H1 (cell line): Measurements from ENCODE around the gene CDKN1A. TPM values are rescaled to one million over a fixed set of nuclear protein-coding genes. Genes with fewer than 3 reads are reported as not detected.

ENCODE experiments used
- CTCF ChIA-PET: fragments of 300-600 bp; sonication (Branson Sonifier 250); formaldehyde crosslinking; loops from one replicate; lab custom pipeline; 2021; ENCODE audit not compliant: partially characterized antibody; lab: Charles Lee
- POLR2A ChIA-PET: fragments of 300-600 bp; sonication (Branson Sonifier 250); formaldehyde crosslinking; loops from one replicate; lab custom pipeline; 2021; ENCODE audit warnings: inconsistent platforms; ENCODE audit not compliant: partially characterized antibody; lab: Charles Lee
- DNase-seq, 2 experiments: peaks; one replicate each; pipeline versions ENCODE4 v3.0.0 to v3.0.0-alpha.2; 2010 to 2022; ENCODE audit warnings: low spot score in 2 of 2, low read depth in 1 of 2, mixed read lengths in 1 of 2
- FAIRE-seq: peaks from 2 replicates; lab custom pipeline; 2011; peaks lifted over from hg19 to GRCh38; lab: Jason Lieb, UNC
- H2AFZ ChIP-seq: 2 replicates; pipeline ENCODE4 v1.8.1; 2012; ENCODE audit warnings: low read length, inconsistent platforms
- H2AK5ac ChIP-seq: 2 replicates; pipeline ENCODE4 v1.6.1; 2013; ENCODE audit warnings: low read depth, low read length
- H2BK120ac ChIP-seq: replicated peaks from 2 replicates; pipeline ENCODE3; 2013; ENCODE audit warnings: low read depth, low read length, inconsistent platforms
- H2BK12ac ChIP-seq: 2 replicates; pipeline ENCODE4 v1.6.1; 2013; ENCODE audit warnings: low read depth, low read length
- H2BK15ac ChIP-seq: 2 replicates; pipeline ENCODE4 v1.6.1; 2013; ENCODE audit warnings: low read length
- H2BK20ac ChIP-seq: 2 replicates; pipeline ENCODE4 v1.6.1; 2013; ENCODE audit warnings: low read length
- H2BK5ac ChIP-seq: 2 replicates; pipeline ENCODE4 v1.6.1; 2013; ENCODE audit warnings: low read depth, low read length
- H3K14ac ChIP-seq: 2 replicates; pipeline ENCODE4 v1.6.1; 2013; ENCODE audit warnings: inconsistent platforms; ENCODE audit not compliant: insufficient read length
- H3K18ac ChIP-seq: 2 replicates; pipeline ENCODE4 v1.6.1; 2013; ENCODE audit warnings: low read length; ENCODE audit errors: extremely low read depth
- H3K23ac ChIP-seq: 2 replicates; pipeline ENCODE4 v1.6.1; 2013; ENCODE audit warnings: inconsistent platforms; ENCODE audit not compliant: insufficient read length
- H3K23me2 ChIP-seq: 2 replicates; pipeline ENCODE4 v1.6.1; 2013; ENCODE audit warnings: low read depth, low read length
- H3K27ac ChIP-seq: 2 replicates; pipeline ENCODE4 v1.6.1; 2011; ENCODE audit warnings: low read depth, low read length, inconsistent platforms
- H3K27me3 ChIP-seq, 4 experiments: replicated peaks in 1 of 4; 1 replicate in 1 of 4; 2 replicates in 3 of 4; pipeline versions ENCODE4 v1.6.1 to v1.8.1; 2011 to 2013; ENCODE audit warnings: low read length in 3 of 4, mild to moderate bottlenecking in 3 of 4, inconsistent platforms in 2 of 4, mixed read lengths in 2 of 4, moderate library complexity in 1 of 4; ENCODE audit not compliant: control insufficient read depth in 3 of 4, insufficient read depth in 3 of 4; ENCODE audit errors: extremely low read depth in 1 of 4
- H3K36me3 ChIP-seq, 4 experiments: 2 replicates each; pipeline versions ENCODE4 v1.6.1 to v1.8.1; 2011 to 2013; ENCODE audit warnings: mild to moderate bottlenecking in 4 of 4, low read length in 3 of 4, moderate library complexity in 2 of 4, control low read depth in 1 of 4, inconsistent platforms in 1 of 4; ENCODE audit not compliant: insufficient read depth in 4 of 4, control insufficient read depth in 2 of 4
- H3K4ac ChIP-seq: replicated peaks from 2 replicates; pipeline ENCODE3; 2013; ENCODE audit warnings: low read length, low read depth, mixed read lengths, inconsistent platforms; ENCODE audit not compliant: insufficient read length
- H3K4me1 ChIP-seq, 4 experiments: replicated peaks in 1 of 4; 1 replicate in 1 of 4; 2 replicates in 3 of 4; pipeline versions ENCODE4 v1.6.1 to v1.8.1; 2011 to 2013; ENCODE audit warnings: low read length in 3 of 4, inconsistent platforms in 2 of 4, mixed read lengths in 1 of 4; ENCODE audit not compliant: insufficient read depth in 4 of 4, control insufficient read depth in 3 of 4
- H3K4me2 ChIP-seq, 2 experiments: 2 replicates each; pipeline versions ENCODE4 v1.6.1 to v1.8.1; 2011 to 2013; ENCODE audit warnings: low read depth in 2 of 2, low read length in 2 of 2, control low read depth in 1 of 2, inconsistent platforms in 1 of 2, mild to moderate bottlenecking in 1 of 2; ENCODE audit not compliant: insufficient read depth in 1 of 2
- H3K4me3 ChIP-seq, 4 experiments: fragments of 200-600, 300-600 bp in 1 of 4; sonication (generic), shearing (Covaris generic), sonication (Bioruptor Twin) in 1 of 4; 2 replicates each; pipeline versions ENCODE4 v1.5.1 to v1.8.1; 2011 to 2016; ENCODE audit warnings: low read length in 4 of 4, low read depth in 3 of 4, control low read depth in 2 of 4, inconsistent platforms in 2 of 4, mild to moderate bottlenecking in 2 of 4, mixed read lengths in 1 of 4, moderate library complexity in 1 of 4; ENCODE audit not compliant: insufficient read depth in 2 of 4; ENCODE audit errors: extremely low read depth in 1 of 4
- H3K56ac ChIP-seq: replicated peaks from 2 replicates; pipeline ENCODE3; 2013; ENCODE audit warnings: low read depth, mild to moderate bottlenecking, mixed read lengths, low read length, inconsistent platforms; ENCODE audit not compliant: insufficient read length
- H3K79me1 ChIP-seq: 2 replicates; pipeline ENCODE4 v1.6.1; 2013; ENCODE audit warnings: low read depth, low read length, control low read depth
- H3K79me2 ChIP-seq, 2 experiments: 2 replicates each; pipeline versions ENCODE4 v1.6.1 to v1.8.1; 2012 to 2013; ENCODE audit warnings: low read length in 2 of 2, mild to moderate bottlenecking in 2 of 2, inconsistent platforms in 1 of 2; ENCODE audit not compliant: insufficient read depth in 2 of 2, control insufficient read depth in 1 of 2
- H3K9ac ChIP-seq, 4 experiments: replicated peaks in 1 of 4; 1 replicate in 1 of 4; 2 replicates in 3 of 4; pipeline versions ENCODE4 v1.6.1 to v1.8.1; 2011 to 2013; ENCODE audit warnings: low read depth in 3 of 4, low read length in 3 of 4, control low read depth in 2 of 4, mild to moderate bottlenecking in 2 of 4, moderate library complexity in 2 of 4, inconsistent platforms in 1 of 4; ENCODE audit errors: extremely low read depth in 1 of 4
- H3K9me3 ChIP-seq, 2 experiments: 2 replicates each; pipeline versions ENCODE4 v1.6.1 to v1.8.1; 2012 to 2013; ENCODE audit warnings: mild to moderate bottlenecking in 2 of 2, moderate library complexity in 2 of 2, control low read depth in 1 of 2, inconsistent platforms in 1 of 2, low read depth in 1 of 2, low read length in 1 of 2, mixed read lengths in 1 of 2; ENCODE audit not compliant: insufficient read depth in 2 of 2
- H4K20me1 ChIP-seq, 2 experiments: replicated peaks in 1 of 2; 2 replicates each; pipeline versions ENCODE3 to v1.8.1; 2011 to 2013; ENCODE audit warnings: inconsistent platforms in 2 of 2, low read length in 2 of 2, mild to moderate bottlenecking in 1 of 2; ENCODE audit not compliant: insufficient read depth in 2 of 2, control insufficient read depth in 1 of 2
- H4K5ac ChIP-seq: 2 replicates; pipeline ENCODE4 v1.6.1; 2013; ENCODE audit warnings: low read length, low read depth, mixed read lengths, inconsistent platforms; ENCODE audit not compliant: insufficient read length
- H4K8ac ChIP-seq: 2 replicates; pipeline ENCODE4 v1.8.0; 2013; ENCODE audit warnings: mild to moderate bottlenecking, moderate library complexity, low read length, inconsistent platforms; ENCODE audit not compliant: insufficient read depth; ENCODE audit errors: extremely low read depth
- H4K91ac ChIP-seq: replicated peaks from 2 replicates; pipeline ENCODE3; 2013; ENCODE audit warnings: low read length, mixed read lengths, inconsistent platforms; ENCODE audit not compliant: insufficient read length
- BACH1 ChIP-seq: IDR thresholded peaks from 2 replicates; pipeline ENCODE4 v1.6.1; 2012; ENCODE audit warnings: low read length, improper control_type of control experiment
- CHD1 ChIP-seq: IDR thresholded peaks from 2 replicates; pipeline ENCODE4 v1.6.1; 2012; ENCODE audit warnings: low read depth, low read length, improper control_type of control experiment
- POU5F1 ChIP-seq: IDR thresholded peaks from 2 replicates; pipeline ENCODE4 v1.6.1; 2011; ENCODE audit warnings: low read depth, mild to moderate bottlenecking, low read length, moderate library complexity
- RAD21 ChIP-seq, 2 experiments: IDR thresholded peaks in 1 of 2; conservative IDR thresholded peaks in 1 of 2; 2 replicates each; pipeline ENCODE4 v1.6.1; 2011; ENCODE audit warnings: low read depth in 2 of 2, low read length in 2 of 2, improper control_type of control experiment in 1 of 2, inconsistent platforms in 1 of 2, mild to moderate bottlenecking in 1 of 2, moderate library complexity in 1 of 2
- SIX5 ChIP-seq: IDR thresholded peaks from 2 replicates; pipeline ENCODE4 v1.6.1; 2011; ENCODE audit warnings: mild to moderate bottlenecking, low read depth, low read length
- ZNF274 ChIP-seq: IDR thresholded peaks from 2 replicates; pipeline ENCODE4 v1.7.0; 2012; ENCODE audit warnings: low read length, borderline replicate concordance; ENCODE audit errors: extremely low read depth
- WGBS, 2 experiments: shearing (Covaris generic) in 1 of 2; methylation state at CpG; one replicate each; pipeline versions ENCODE4 v1.1.6 to v1.1.7; 2013 to 2015; ENCODE audit warnings: low lambda C conversion rate in 2 of 2, mixed read lengths in 2 of 2, inconsistent platforms in 1 of 2, low coverage in 1 of 2, missing lambda C conversion rate in 1 of 2; ENCODE audit not compliant: insufficient replicate concordance in 2 of 2, insufficient coverage in 1 of 2, insufficient read length in 1 of 2; ENCODE audit errors: extremely low coverage in 1 of 2, missing lambda C conversion rate in 1 of 2; 5-methylcytosine and 5-hydroxymethylcytosine counted together
- polyA plus RNA-seq, 7 experiments: library from polyadenylated mRNA; depleted of rRNA in 3 of 7; stranded (reverse) in 5 of 7; unstranded in 2 of 7; fragments of >200 nt in 5 of 7; fragments of 200-250 nt in 2 of 7; gene quantifications; 1 replicate in 5 of 7; 2 replicates in 1 of 7; 4 replicates in 1 of 7; pipeline versions ENCODE4 v1.2.1 to v1.2.3, GENCODE V29; 2011 to 2013; ENCODE audit warnings: missing spikeins in 2 of 7, mixed read lengths in 2 of 7
- total RNA-seq: library from RNA; stranded (reverse); fragmentation: NEBNext Ultra II Directional; extraction: Animal tissue kit (Norgen Biotek cat#: 25700); gene quantifications from 2 replicates; pipeline ENCODE4 v1.2.1, GENCODE V29; 2021
- TF ChIP-seq, protein P1 (sequence below): IDR thresholded peaks from 2 replicates; pipeline ENCODE4 v1.6.1; 2011; ENCODE audit warnings: low read length, improper control_type of control experiment

Gene CDKN1A
- total and polyA plus RNA-seq, 2 of the 8 experiments (the other 6 are each of a cell fraction or from before 2014, with no cell fraction given) = 15.2 to 36.0 TPM

DNA sequence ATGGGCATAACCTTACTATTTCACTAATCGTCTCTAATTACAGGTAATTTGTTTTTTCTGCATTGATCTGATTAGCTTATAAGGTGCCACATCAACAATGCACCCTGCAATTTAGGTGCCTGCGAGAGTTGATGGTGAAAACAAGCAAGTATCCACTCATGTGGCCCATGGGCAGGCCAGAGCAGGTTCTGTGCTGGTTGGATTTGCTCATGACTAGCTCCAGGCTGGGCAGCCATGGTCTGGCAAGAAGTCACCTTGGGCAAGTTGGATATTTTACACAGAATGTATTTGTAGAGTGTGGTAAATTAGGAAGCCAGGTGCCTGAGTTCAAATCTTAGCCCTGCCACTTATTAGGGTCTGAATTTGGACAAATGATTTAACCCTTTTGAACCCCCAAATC is 44.4 kb downstream of the CDKN1A start:
- Histone ChIP-seq H3K18ac (no peak overlapping the region), H3K56ac (no peak overlapping the region), H2BK120ac (no peak overlapping the region), H3K14ac (no peak overlapping the region), H3K79me1 (no peaks in the 10 kb centered on the region; the same call in 1 of the 2 replicates), H2BK12ac (no peak overlapping the region), H3K79me2 (no peaks in the 10 kb centered on the region), H2AFZ (no peak overlapping the region), H3K27ac (no peak overlapping the region), H4K8ac (no peak overlapping the region), H4K20me1 (no peaks in the 10 kb centered on the region), H4K5ac (no peak overlapping the region), H2AK5ac (no peak overlapping the region), H3K4me2 (no peak overlapping the region), H3K4me1 (no peaks in the 10 kb centered on the region; a peak in 1 of 7 replicates), H3K4ac (no peak overlapping the region), H2BK20ac (no peak overlapping the region), H4K91ac (no peak overlapping the region), H2BK15ac (no peak overlapping the region), H3K36me3 (no peaks in the 10 kb centered on the region), H3K27me3 (no peaks in the 10 kb centered on the region), H3K4me3 (no peak overlapping the region), H3K9me3 (no peaks in the 10 kb centered on the region), H3K23ac (no peak overlapping the region), H2BK5ac (no peak overlapping the region), H3K9ac (no peak overlapping the region), H3K23me2 (no peaks in the 10 kb centered on the region)
- POLR2A ChIA-PET = interaction anchor here (1.9 to 2.6 kb wide), 2 partner anchors 113 to 126 kb away, joined by 7 to 8 read pairs; no protein-coding TSS in a partner anchor
- DNase-seq = no peak
- no peak for FAIRE-seq
- CTCF ChIA-PET = interaction anchor here (0.7 to 5.5 kb wide), 13 partner anchors 8 to 230 kb away, joined by 3 to 35 read pairs (median 14); no protein-coding TSS in a partner anchor
- 94% methylated on average over 2 of the region's 2 CpGs; no CpG with 5 or more reads in 1 of the 2 experiments for WGBS, 2 experiments
- TF ChIP-seq CHD1 (no peak), RAD21 (IDR thresholded peaks at IDR 0.05 in 1 of 2, conservative IDR thresholded peaks at IDR 0.05 in 1 of 2; ENCODE audit: low read depth in 2 of 2, low read length in 2 of 2) (no peak), BACH1 (no peak), POU5F1 (no peak), SIX5 (no peak), ZNF274 (no peak)
- TF ChIP-seq, protein P1, sequence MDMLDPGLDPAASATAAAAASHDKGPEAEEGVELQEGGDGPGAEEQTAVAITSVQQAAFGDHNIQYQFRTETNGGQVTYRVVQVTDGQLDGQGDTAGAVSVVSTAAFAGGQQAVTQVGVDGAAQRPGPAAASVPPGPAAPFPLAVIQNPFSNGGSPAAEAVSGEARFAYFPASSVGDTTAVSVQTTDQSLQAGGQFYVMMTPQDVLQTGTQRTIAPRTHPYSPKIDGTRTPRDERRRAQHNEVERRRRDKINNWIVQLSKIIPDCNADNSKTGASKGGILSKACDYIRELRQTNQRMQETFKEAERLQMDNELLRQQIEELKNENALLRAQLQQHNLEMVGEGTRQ = no peak
